Neuronal stem cell (in vitro differentiated cells): ENCODE data around the gene POPDC2.

ENCODE experiments used
- DNase-seq: peaks from one replicate; pipeline ENCODE4 v3.0.0-alpha.2; 2013; ENCODE audit warnings: low spot score
- H2AFZ ChIP-seq: one replicate; pipeline ENCODE4 v1.6.1; 2013; ENCODE audit warnings: mild to moderate bottlenecking, low read length, inconsistent platforms
- H2AK5ac ChIP-seq: 2 replicates; pipeline ENCODE4 v1.6.1; 2013; ENCODE audit warnings: low read depth, mild to moderate bottlenecking, inconsistent platforms, low read length, moderate library complexity, mixed read lengths
- H2BK120ac ChIP-seq: 2 replicates; pipeline ENCODE4 v1.6.1; 2013; ENCODE audit warnings: low read depth, mild to moderate bottlenecking, inconsistent platforms, low read length, moderate library complexity, mixed read lengths
- H2BK12ac ChIP-seq: one replicate; pipeline ENCODE4 v1.6.1; 2013; ENCODE audit warnings: low read length, inconsistent platforms
- H2BK15ac ChIP-seq: 2 replicates; pipeline ENCODE4 v1.6.1; 2013; ENCODE audit warnings: mild to moderate bottlenecking, low read length, inconsistent platforms, mixed read lengths
- H2BK5ac ChIP-seq: one replicate; pipeline ENCODE4 v1.6.1; 2013; ENCODE audit warnings: inconsistent platforms, mild to moderate bottlenecking, low read length, moderate library complexity
- H3K14ac ChIP-seq: one replicate; pipeline ENCODE4 v1.6.1; 2013; ENCODE audit warnings: low read length, inconsistent platforms
- H3K18ac ChIP-seq: 2 replicates; pipeline ENCODE4 v1.6.1; 2013; ENCODE audit warnings: low read length, inconsistent platforms
- H3K23ac ChIP-seq: 2 replicates; pipeline ENCODE4 v1.6.1; 2013; ENCODE audit warnings: low read depth, mild to moderate bottlenecking, mixed read lengths, low read length, inconsistent platforms; ENCODE audit not compliant: poor library complexity
- H3K27ac ChIP-seq: replicated peaks from 3 replicates; pipeline ENCODE4 v1.5.1; 2013; ENCODE audit warnings: low read length, inconsistent platforms
- H3K27me3 ChIP-seq, 3 experiments: 2 replicates each; pipeline ENCODE4 v1.6.1; 2013; ENCODE audit warnings: low read length in 3 of 3, mild to moderate bottlenecking in 2 of 3, inconsistent platforms in 1 of 3, low read depth in 1 of 3, mixed read lengths in 1 of 3, moderate library complexity in 1 of 3; ENCODE audit not compliant: control insufficient read depth in 3 of 3, insufficient read depth in 3 of 3
- H3K36me3 ChIP-seq, 2 donors: replicated peaks in 1 of 2; 2 replicates each; pipeline ENCODE4 v1.6.1; 2013; ENCODE audit warnings: low read length in 2 of 2; ENCODE audit not compliant: control insufficient read depth in 2 of 2, insufficient read depth in 2 of 2
- H3K4ac ChIP-seq: 2 replicates; pipeline ENCODE4 v1.6.1; 2013; ENCODE audit warnings: inconsistent platforms, mild to moderate bottlenecking, low read length, moderate library complexity
- H3K4me1 ChIP-seq, 2 donors: 1 replicate in 1 of 2; 2 replicates in 1 of 2; pipeline ENCODE4 v1.6.1; 2013; ENCODE audit warnings: low read length in 2 of 2, low read depth in 1 of 2; ENCODE audit not compliant: control insufficient read depth in 2 of 2, insufficient read depth in 1 of 2
- H3K4me2 ChIP-seq: one replicate; pipeline ENCODE4 v1.6.1; 2013; ENCODE audit warnings: mild to moderate bottlenecking, low read length, inconsistent platforms; ENCODE audit not compliant: insufficient read depth, poor library complexity, severe bottlenecking
- H3K4me3 ChIP-seq, 2 donors: 2 replicates each; pipeline ENCODE4 v1.5.1; 2013; ENCODE audit warnings: low read length in 2 of 2, mild to moderate bottlenecking in 2 of 2, inconsistent platforms in 1 of 2, moderate library complexity in 1 of 2
- H3K79me1 ChIP-seq: one replicate; pipeline ENCODE4 v1.6.1; 2013; ENCODE audit warnings: low read depth, mild to moderate bottlenecking, inconsistent platforms, low read length, moderate library complexity
- H3K9ac ChIP-seq: one replicate; pipeline ENCODE4 v1.6.1; 2013; ENCODE audit warnings: mild to moderate bottlenecking, low read depth, low read length, inconsistent platforms; ENCODE audit not compliant: poor library complexity
- H3K9me3 ChIP-seq, 2 donors: replicated peaks in 1 of 2; 2 replicates each; pipeline versions ENCODE3 to v1.6.1; 2013; ENCODE audit warnings: low read length in 2 of 2, mild to moderate bottlenecking in 2 of 2, inconsistent platforms in 1 of 2, low read depth in 1 of 2, mixed read lengths in 1 of 2, moderate library complexity in 1 of 2; ENCODE audit not compliant: control insufficient read depth in 2 of 2, insufficient read depth in 1 of 2
- H4K8ac ChIP-seq: one replicate; pipeline ENCODE4 v1.6.1; 2013; ENCODE audit warnings: low read depth, mild to moderate bottlenecking, inconsistent platforms, low read length, moderate library complexity
- H4K91ac ChIP-seq: one replicate; pipeline ENCODE4 v1.6.1; 2013; ENCODE audit warnings: low read length, low read depth, mild to moderate bottlenecking, inconsistent platforms; ENCODE audit not compliant: poor library complexity
- WGBS, 2 donors: extraction: QIAGEN DNeasy Blood & Tissue Kit; methylation state at CpG; one replicate each; pipeline ENCODE4 v1.1.7; 2013; ENCODE audit warnings: missing lambda C conversion rate in 2 of 2, mixed read lengths in 1 of 2; ENCODE audit not compliant: insufficient read length in 2 of 2, insufficient replicate concordance in 1 of 2; ENCODE audit errors: extremely low coverage in 2 of 2; 5-methylcytosine and 5-hydroxymethylcytosine counted together

POPDC2 gene

GRCh38 chr3:119662604-119663373 lies 2.4 kb upstream of the POPDC2 start:
- Histone ChIP-seq H3K9ac (no peak overlapping the region), H3K27ac (no peak overlapping the region), H2AK5ac (no peak overlapping the region), H3K18ac (no peak overlapping the region), H2BK120ac (no peak overlapping the region), H4K91ac (no peak overlapping the region), H3K27me3 (no peaks in the 10 kb centered on the region), H2BK15ac (no peak overlapping the region), H3K9me3 (no peaks in the 10 kb centered on the region), H2BK5ac (no peak overlapping the region), H4K8ac (no peak overlapping the region), H3K36me3 (peaks cover 0 to 6% of the 10 kb centered on the region in 2 donors), H3K4me1 (no peaks in the 10 kb centered on the region), H2AFZ (no peak overlapping the region), H3K79me1 (no peaks in the 10 kb centered on the region), H2BK12ac (no peak overlapping the region), H3K14ac (no peak overlapping the region), H3K23ac (no peak overlapping the region), H3K4me3 (no peak overlapping the region), H3K4ac (no peak overlapping the region), H3K4me2 (no peak overlapping the region)
- DNase-seq, result no peak
- WGBS, 2 donors, result no CpG with 5 or more reads among the region's 1 CpG

DNA sequence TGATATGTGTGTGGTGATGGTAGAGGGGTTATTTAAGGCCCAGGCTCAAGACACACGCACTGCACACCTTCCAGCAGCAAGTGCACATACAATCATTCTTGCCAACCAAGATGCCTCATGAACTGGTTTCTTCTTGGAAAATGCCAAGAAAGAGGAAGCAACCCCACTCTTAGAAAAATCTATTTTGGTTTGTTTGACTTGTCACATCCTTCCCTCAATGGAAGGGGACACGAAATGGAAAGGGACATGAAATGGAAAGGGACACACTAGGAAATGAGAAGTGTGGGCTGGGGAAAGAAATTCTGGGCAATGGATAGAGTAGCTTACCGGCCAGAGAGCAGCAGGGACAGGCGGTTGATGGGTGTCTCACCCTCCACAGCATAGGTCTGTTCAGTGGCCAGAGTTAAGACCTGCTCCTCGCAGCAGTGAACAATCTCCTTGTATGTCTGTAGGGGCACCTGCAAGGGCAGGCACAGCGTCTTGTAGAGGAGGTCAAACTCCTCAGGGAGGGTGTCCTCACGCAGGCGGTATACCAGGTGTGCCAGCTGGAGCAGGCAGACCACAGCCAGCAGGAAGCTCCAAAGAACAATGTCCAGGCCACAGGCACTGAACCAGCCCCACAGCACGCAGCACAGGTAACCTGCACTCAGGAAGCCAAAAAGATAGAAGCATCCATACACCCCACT lies 640 bp downstream of the POPDC2 start:
- H2AFZ ChIP-seq, result no peak overlapping the region
- H3K23ac ChIP-seq, result no peak overlapping the region
- no peaks in the 10 kb centered on the region for H3K9me3 ChIP-seq
- H2BK15ac ChIP-seq, result no peak overlapping the region
- no peak overlapping the region for H3K4ac ChIP-seq
- H2BK120ac ChIP-seq, result no peak overlapping the region
- no peak for DNase-seq
- peak overlapping the region; percentile 24 for H3K9ac ChIP-seq
- no peak overlapping the region for H3K4me2 ChIP-seq
- H3K4me1 ChIP-seq, result no peaks in the 10 kb centered on the region
- no peaks in the 10 kb centered on the region for H3K36me3 ChIP-seq
- H3K4me3 ChIP-seq, result no peak overlapping the region
- WGBS, 2 donors, result no CpG with 5 or more reads among the region's 9 CpGs
- H2BK12ac ChIP-seq, result no peak overlapping the region
- H3K27ac ChIP-seq, result no peak overlapping the region
- H4K91ac ChIP-seq, result no peak overlapping the region
- no peaks in the 10 kb centered on the region for H3K27me3 ChIP-seq
- H2AK5ac ChIP-seq, result no peak overlapping the region
- H3K18ac ChIP-seq, result no peak overlapping the region
- H2BK5ac ChIP-seq, result no peak overlapping the region
- H3K79me1 ChIP-seq, result no peaks in the 10 kb centered on the region
- H3K14ac ChIP-seq, result no peak overlapping the region
- no peak overlapping the region for H4K8ac ChIP-seq

GRCh38 chr3:119658994-119659393 lies 1.4 kb downstream of the POPDC2 start:
- no peak overlapping the region for H3K4me3 ChIP-seq
- no peak overlapping the region for H4K91ac ChIP-seq
- DNase-seq, result no peak
- no peak overlapping the region for H2BK5ac ChIP-seq
- no peak overlapping the region for H2BK120ac ChIP-seq
- H3K27ac ChIP-seq, result no peak overlapping the region
- H2AFZ ChIP-seq, result no peak overlapping the region
- H3K36me3 ChIP-seq, result no peaks in the 10 kb centered on the region
- H3K18ac ChIP-seq, result no peak overlapping the region
- H3K9me3 ChIP-seq, result no peaks in the 10 kb centered on the region
- no peak overlapping the region for H3K4me2 ChIP-seq
- no peak overlapping the region for H2AK5ac ChIP-seq
- H3K9ac ChIP-seq, result no peak overlapping the region
- H3K14ac ChIP-seq, result no peak overlapping the region
- no peaks in the 10 kb centered on the region for H3K4me1 ChIP-seq
- H3K4ac ChIP-seq, result no peak overlapping the region
- H3K27me3 ChIP-seq, result no peaks in the 10 kb centered on the region
- H4K8ac ChIP-seq, result no peak overlapping the region
- H3K79me1 ChIP-seq, result no peaks in the 10 kb centered on the region
- no peak overlapping the region for H3K23ac ChIP-seq
- H2BK15ac ChIP-seq, result no peak overlapping the region
- no CpG with 5 or more reads among the region's 2 CpGs for WGBS, 2 donors
- no peak overlapping the region for H2BK12ac ChIP-seq

- H4K8ac ChIP-seq, result no peak overlapping the region
- no CpG with 5 or more reads among the region's 4 CpGs for WGBS, 2 donors
- no peak overlapping the region for H3K4me3 ChIP-seq
- no peak overlapping the region for H3K14ac ChIP-seq
- H2BK15ac ChIP-seq, result no peak overlapping the region
- H3K27ac ChIP-seq, result no peak overlapping the region
- H4K91ac ChIP-seq, result no peak overlapping the region
- no peak for DNase-seq
- H2BK5ac ChIP-seq, result no peak overlapping the region
- H2BK12ac ChIP-seq, result no peak overlapping the region
- H3K4ac ChIP-seq, result no peak overlapping the region
- H2BK120ac ChIP-seq, result no peak overlapping the region
- H3K36me3 ChIP-seq, result no peaks in the 10 kb centered on the region
- H3K4me1 ChIP-seq, result no peaks in the 10 kb centered on the region
- H3K4me2 ChIP-seq, result no peak overlapping the region
- no peak overlapping the region for H2AK5ac ChIP-seq
- no peaks in the 10 kb centered on the region for H3K79me1 ChIP-seq
- no peak overlapping the region for H3K18ac ChIP-seq
- no peak overlapping the region for H3K9ac ChIP-seq
- H2AFZ ChIP-seq, result no peak overlapping the region
- H3K9me3 ChIP-seq, result no peaks in the 10 kb centered on the region
- no peaks in the 10 kb centered on the region for H3K27me3 ChIP-seq
- no peak overlapping the region for H3K23ac ChIP-seq
Observed at GRCh38 chr3:119657887-119658702, 2.3 kb downstream of the POPDC2 start.
